Loucy (cell line): ENCODE results near the gene NAALADL2.

ENCODE experiments used
- H2AFZ ChIP-seq: fragments of 200-600 bp; sonication (generic); 2 replicates; pipeline ENCODE4 v1.6.0; 2016; ENCODE audit warnings: antibody characterized with exemption, mild to moderate bottlenecking, low read length, moderate library complexity
- H3F3A ChIP-seq: fragments of 200-600 bp; 2 replicates; pipeline ENCODE4 v1.6.0; 2016; ENCODE audit warnings: antibody characterized with exemption, low read depth, mild to moderate bottlenecking
- H3K27me3 ChIP-seq: fragments of 200-600 bp; sonication (generic); 2 replicates; pipeline ENCODE4 v1.6.1; 2014; ENCODE audit warnings: low read length, mild to moderate bottlenecking; ENCODE audit not compliant: insufficient read depth, poor library complexity, severe bottlenecking
- H3K36me3 ChIP-seq: fragments of 200-600 bp; sonication (generic); 2 replicates; pipeline ENCODE4 v1.6.1; 2016; ENCODE audit warnings: low read length; ENCODE audit not compliant: insufficient read depth
- H3K4me1 ChIP-seq: fragments of 200-600 bp; sonication (generic); 2 replicates; pipeline ENCODE4 v1.5.1; 2014; ENCODE audit warnings: low read length, mild to moderate bottlenecking; ENCODE audit not compliant: insufficient read depth, poor library complexity, severe bottlenecking
- H3K4me2 ChIP-seq: fragments of 200-600 bp; sonication (generic); 2 replicates; pipeline ENCODE4 v1.6.0; 2014; ENCODE audit warnings: antibody characterized with exemption, low read length, low read depth, mild to moderate bottlenecking; ENCODE audit not compliant: poor library complexity, severe bottlenecking
- H3K4me3 ChIP-seq: fragments of 200-600 bp; sonication (generic); 2 replicates; pipeline ENCODE4 v1.5.1; 2014; ENCODE audit warnings: low read length, mild to moderate bottlenecking, mixed read lengths; ENCODE audit not compliant: poor library complexity, severe bottlenecking
- H3K79me2 ChIP-seq: fragments of 200-600 bp; sonication (generic); 2 replicates; pipeline ENCODE4 v1.6.1; 2014; ENCODE audit warnings: low read length; ENCODE audit not compliant: insufficient read depth
- H3K9ac ChIP-seq: fragments of 200-600 bp; sonication (generic); 2 replicates; pipeline ENCODE4 v1.6.0; 2014; ENCODE audit warnings: mild to moderate bottlenecking, low read depth, low read length, moderate library complexity; ENCODE audit not compliant: poor library complexity, severe bottlenecking
- H3K9me2 ChIP-seq: fragments of 200-600 bp; sonication (generic); replicated peaks from 2 replicates; pipeline ENCODE4 v1.6.1; 2016; ENCODE audit warnings: low read depth, low read length, mixed read lengths
- H3K9me3 ChIP-seq: fragments of 200-600 bp; sonication (generic); 2 replicates; pipeline ENCODE4 v1.6.1; 2014; ENCODE audit warnings: mild to moderate bottlenecking, antibody characterized with exemption, low read length, low read depth; ENCODE audit not compliant: insufficient read depth
- H4K20me1 ChIP-seq: fragments of 200-600 bp; sonication (generic); 2 replicates; pipeline ENCODE4 v1.6.0; 2014; ENCODE audit warnings: antibody characterized with exemption, low read length, mild to moderate bottlenecking; ENCODE audit not compliant: insufficient read depth, poor library complexity, severe bottlenecking
- CTCF ChIP-seq: fragments of 200-600 bp; sonication (generic); conservative IDR thresholded peaks from 2 replicates; pipeline ENCODE4 v1.5.1; 2014; ENCODE audit warnings: mild to moderate bottlenecking, antibody characterized with exemption, low read length
- EZH2phosphoT487 ChIP-seq: fragments of 200-600 bp; IDR thresholded peaks from 2 replicates; pipeline ENCODE4 v1.6.1; 2018; ENCODE audit warnings: antibody characterized with exemption, mild to moderate bottlenecking, moderate library complexity, borderline replicate concordance

The NAALADL2 gene

DNA sequence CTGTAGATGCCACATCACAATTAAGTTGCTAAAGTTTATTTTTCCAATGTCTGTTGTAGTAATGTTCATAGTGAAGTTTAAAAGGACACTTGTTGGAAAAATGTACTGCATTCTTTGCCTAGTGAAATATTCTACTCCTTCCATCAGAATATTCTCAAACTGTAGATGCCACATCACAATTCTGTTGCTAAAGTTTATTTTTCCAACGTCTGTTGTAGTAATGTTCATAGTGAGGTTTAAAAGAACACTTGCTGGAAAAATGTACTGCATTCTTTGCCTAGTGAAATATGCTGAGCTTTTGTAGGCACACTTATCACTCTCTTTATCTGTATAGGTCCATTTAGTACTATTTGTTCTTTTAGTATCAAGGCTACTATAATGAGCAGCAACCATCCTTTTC is 836.1 kb downstream of the NAALADL2 start:
- H3K27me3 ChIP-seq: no peaks in the 10 kb centered on the region
- H3K36me3 ChIP-seq: no peaks in the 10 kb centered on the region
- no peaks in the 10 kb centered on the region for H3K9me3 ChIP-seq
- no peak overlapping the region for H2AFZ ChIP-seq
- no peaks in the 10 kb centered on the region for H3F3A ChIP-seq
- no peak overlapping the region for H3K9ac ChIP-seq
- TF ChIP-seq CTCF: no peak
- no peak for TF ChIP-seq EZH2phosphoT487
- H3K9me2 ChIP-seq: no peaks in the 10 kb centered on the region
- no peaks in the 10 kb centered on the region for H3K79me2 ChIP-seq
- no peaks in the 10 kb centered on the region for H4K20me1 ChIP-seq
- no peak overlapping the region for H3K4me2 ChIP-seq
- no peaks in the 10 kb centered on the region for H3K4me1 ChIP-seq
- H3K4me3 ChIP-seq: no peak overlapping the region

GRCh38 chr3:175702956-175703355 is 843.8 kb downstream of the NAALADL2 start:
- no peaks in the 10 kb centered on the region for H3K79me2 ChIP-seq
- H4K20me1 ChIP-seq: no peaks in the 10 kb centered on the region
- no peak overlapping the region for H3K4me3 ChIP-seq
- H3K27me3 ChIP-seq: no peaks in the 10 kb centered on the region
- no peaks in the 10 kb centered on the region for H3K4me1 ChIP-seq
- no peak overlapping the region for H3K4me2 ChIP-seq
- H3K36me3 ChIP-seq: no peaks in the 10 kb centered on the region
- no peaks in the 10 kb centered on the region for H3K9me3 ChIP-seq
- no peak overlapping the region for H3K9ac ChIP-seq
- H2AFZ ChIP-seq: no peak overlapping the region
- no peaks in the 10 kb centered on the region for H3F3A ChIP-seq
- TF ChIP-seq CTCF: no peak
- no peak for TF ChIP-seq EZH2phosphoT487
- H3K9me2 ChIP-seq: 0 out of 2 replicates have a peak, but pooled peaks cover 10% of the 10 kb centered on the region

DNA sequence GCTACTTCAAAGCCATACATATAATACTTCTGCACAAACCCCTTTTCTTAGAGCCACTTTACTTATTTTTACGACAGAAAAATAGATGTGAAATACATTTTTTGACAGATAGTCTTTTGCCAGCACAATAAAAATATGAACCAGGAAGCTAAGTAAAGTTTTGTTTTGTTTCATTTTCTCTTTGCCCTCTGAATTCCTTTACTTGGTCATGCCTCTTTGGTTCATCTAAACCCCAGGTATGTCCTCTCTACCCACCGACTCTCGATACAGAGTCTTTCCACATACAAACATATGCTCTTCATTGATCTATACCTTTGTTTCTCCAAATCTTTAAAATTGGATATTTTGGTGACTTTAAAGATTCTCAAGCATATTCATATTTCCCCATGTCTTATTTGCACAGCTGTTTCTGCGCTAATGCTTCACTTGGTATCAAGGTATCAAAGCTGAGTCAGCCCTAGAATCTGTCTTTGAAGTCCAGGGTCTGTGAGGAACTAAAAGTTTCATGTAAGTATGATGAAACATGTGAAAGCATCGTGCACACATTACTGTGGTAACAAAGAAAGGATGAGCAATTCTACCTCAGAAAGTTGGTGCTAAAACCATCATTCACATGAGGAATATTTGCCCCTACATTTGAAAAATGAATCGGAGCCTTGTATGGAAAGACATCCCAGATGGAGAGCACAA is 845.4 kb downstream of the NAALADL2 start:
- Histone ChIP-seq H2AFZ (no peak overlapping the region), H4K20me1 (no peaks in the 10 kb centered on the region), H3F3A (no peaks in the 10 kb centered on the region), H3K4me1 (no peaks in the 10 kb centered on the region), H3K9me2 (0 out of 2 replicates have a peak, but pooled peaks cover 10% of the 10 kb centered on the region), H3K9ac (no peak overlapping the region), H3K27me3 (no peaks in the 10 kb centered on the region), H3K79me2 (no peaks in the 10 kb centered on the region), H3K36me3 (no peaks in the 10 kb centered on the region), H3K4me2 (no peak overlapping the region), H3K9me3 (no peaks in the 10 kb centered on the region), H3K4me3 (no peak overlapping the region)
- TF ChIP-seq EZH2phosphoT487 (no peak), CTCF (no peak)
